Measurements from ENCODE around the gene ADAMTSL5.

DNA sequence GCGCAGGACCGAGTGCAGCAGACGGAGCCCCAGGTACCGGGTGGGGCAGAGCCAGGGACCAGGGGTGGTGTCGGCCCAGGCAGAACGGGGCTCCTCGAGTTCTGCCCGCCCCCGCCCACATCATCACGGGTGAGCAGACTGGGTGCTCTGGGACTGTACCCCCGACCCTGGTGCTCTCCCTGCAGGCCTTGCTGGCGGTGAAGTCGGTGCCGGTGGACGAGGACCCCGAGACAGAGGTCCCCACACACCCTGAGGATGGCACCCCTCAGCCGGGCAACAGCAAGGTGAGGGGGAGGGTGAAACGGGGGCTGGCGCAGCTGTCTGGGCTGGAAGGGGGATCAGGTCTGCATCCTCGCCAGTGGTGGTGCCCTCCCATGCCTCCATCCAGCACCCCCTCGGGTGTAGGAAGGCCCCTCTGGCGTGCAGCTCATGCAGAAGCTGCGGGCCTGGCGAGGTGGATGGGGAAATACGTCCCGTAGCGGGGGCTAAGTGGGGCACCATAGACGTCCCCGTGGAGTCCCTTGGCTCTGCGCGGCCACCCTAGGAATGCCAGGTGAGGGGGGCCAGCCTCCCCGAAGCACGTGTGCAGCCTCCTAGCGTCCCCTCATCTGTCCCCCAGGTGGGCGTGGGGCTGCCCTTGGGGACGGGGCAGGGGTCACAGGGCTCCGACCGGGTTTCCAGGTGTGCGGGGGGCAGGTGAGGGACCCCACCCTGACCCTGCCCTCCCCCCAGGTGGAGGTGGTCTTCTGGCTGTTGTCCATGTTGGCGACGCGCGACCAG lies 56.5 kb downstream of the ADAMTSL5 start:
- TF ChIP-seq EZH2 (IDR thresholded peaks at IDR 0.05; ENCODE audit: borderline replicate concordance, low read depth, low read length, poor library complexity, severe bottlenecking) = no peak
- TF ChIP-seq, protein P1, sequence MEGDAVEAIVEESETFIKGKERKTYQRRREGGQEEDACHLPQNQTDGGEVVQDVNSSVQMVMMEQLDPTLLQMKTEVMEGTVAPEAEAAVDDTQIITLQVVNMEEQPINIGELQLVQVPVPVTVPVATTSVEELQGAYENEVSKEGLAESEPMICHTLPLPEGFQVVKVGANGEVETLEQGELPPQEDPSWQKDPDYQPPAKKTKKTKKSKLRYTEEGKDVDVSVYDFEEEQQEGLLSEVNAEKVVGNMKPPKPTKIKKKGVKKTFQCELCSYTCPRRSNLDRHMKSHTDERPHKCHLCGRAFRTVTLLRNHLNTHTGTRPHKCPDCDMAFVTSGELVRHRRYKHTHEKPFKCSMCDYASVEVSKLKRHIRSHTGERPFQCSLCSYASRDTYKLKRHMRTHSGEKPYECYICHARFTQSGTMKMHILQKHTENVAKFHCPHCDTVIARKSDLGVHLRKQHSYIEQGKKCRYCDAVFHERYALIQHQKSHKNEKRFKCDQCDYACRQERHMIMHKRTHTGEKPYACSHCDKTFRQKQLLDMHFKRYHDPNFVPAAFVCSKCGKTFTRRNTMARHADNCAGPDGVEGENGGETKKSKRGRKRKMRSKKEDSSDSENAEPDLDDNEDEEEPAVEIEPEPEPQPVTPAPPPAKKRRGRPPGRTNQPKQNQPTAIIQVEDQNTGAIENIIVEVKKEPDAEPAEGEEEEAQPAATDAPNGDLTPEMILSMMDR (conservative IDR thresholded peaks at IDR 0.05; ENCODE audit: low read depth, low read length) = no peak

All from A673 (cell line).